Stimulated activated CD4-positive, alpha-beta T cell treated with anti-CD3 and anti-CD28 coated beads, TNF-alpha, amount 100 ng/mL, for 48 hours (primary cell): ENCODE results near the gene CGA.

ENCODE experiments used
- DNase-seq, 3 donors: peaks; one replicate each; pipeline ENCODE4 v3.0.0-alpha.2; 2020; ENCODE audit warnings: low read depth in 3 of 3

The CGA gene

DNA sequence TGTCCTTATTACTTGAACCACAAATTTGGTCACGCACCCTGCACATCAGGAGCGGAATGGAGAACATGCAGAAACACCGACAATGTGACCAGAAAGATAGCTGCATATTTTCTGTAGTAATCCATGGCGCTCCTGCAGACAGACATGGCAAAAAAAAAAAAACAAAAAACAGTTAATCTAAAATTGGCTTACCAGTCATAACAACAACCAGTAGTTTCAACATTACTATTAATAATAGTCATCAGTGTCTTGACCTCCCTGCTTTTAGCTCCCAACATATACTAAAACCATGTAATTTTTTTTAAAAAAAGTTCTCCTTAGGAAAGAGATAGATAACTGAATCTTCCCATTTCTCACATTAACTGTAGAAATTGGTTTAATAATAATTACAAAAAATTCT, 6.8 kb downstream of the CGA start:
- no peak for DNase-seq

DNA sequence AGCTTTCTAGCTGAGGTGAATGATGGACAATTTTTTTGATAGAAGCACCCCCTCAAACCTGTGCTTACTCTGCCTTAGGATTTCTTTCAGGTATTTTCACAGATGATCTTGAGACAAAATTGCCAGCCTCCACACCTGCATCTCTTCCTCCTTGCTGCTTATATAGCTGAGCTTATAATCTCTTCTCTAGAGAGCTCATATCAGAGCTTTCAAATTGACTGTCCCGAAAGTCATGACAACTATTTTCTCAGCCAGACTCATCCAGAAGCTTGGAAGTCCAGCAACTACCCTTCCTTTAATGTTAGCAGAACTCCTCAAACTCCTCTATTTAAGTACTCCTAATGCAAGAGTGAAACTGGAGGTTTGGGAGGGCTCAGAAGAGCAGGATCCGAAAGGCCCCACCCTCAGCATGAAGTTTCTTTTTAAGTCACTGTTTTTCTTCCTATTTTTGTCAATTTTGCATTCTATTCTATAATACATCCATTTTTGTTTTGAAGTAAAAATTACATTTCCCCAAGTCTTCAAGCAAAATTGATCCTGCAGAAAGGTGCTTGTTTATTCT, 12.7 kb downstream of the CGA start:
- DNase-seq = no peak

DNA sequence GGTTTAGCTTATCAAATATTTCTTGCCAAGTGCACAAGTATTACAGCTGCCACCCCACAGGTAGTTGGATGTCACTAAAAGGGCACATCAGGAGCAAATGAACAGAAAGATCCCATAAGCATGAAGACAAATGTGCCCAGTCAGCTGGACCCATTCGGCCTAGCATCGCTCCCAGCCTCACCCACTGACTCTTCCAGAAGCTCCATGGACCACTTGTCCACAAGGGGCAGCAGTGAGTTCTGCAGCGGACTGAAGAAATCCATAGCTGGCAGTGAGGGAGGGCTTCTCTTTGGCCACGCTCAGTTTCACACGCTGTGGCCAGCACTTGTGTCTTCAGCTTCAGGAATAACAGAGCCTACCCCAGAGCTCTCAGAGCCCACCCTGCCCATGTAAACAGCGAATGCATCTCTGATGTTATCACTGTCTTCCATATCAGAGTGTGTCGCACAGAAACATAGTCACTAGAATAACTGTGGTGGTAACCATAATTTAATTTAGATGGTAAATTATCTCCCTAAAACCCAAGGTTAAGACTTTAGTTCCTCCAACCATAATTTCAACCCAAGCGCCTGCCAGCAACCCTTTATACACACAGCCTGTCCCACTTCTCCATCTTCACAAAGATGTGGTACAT, 15.8 kb downstream of the CGA start:
- peak; percentile 27 to 58 (median 37) for DNase-seq

DNA sequence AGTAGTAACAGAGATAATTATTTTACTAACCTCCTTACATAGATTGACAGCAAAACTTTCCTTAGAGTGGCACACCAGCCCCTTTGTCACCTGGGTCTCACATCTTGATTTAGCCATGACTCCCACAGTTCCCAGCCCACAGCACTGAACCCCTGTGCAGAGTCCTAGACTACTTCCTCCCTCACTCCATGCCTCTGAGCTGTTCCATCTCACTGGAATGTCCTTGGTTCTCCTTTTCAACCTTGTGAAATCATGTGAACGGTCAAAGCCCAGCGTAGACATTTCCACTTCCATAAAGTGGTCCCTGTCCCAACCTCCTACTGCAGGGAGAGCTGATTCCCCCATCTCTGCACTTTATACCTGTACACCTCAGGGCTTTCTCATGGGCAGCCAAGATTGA, 19.7 kb downstream of the CGA start:
- DNase-seq = no peak

DNA sequence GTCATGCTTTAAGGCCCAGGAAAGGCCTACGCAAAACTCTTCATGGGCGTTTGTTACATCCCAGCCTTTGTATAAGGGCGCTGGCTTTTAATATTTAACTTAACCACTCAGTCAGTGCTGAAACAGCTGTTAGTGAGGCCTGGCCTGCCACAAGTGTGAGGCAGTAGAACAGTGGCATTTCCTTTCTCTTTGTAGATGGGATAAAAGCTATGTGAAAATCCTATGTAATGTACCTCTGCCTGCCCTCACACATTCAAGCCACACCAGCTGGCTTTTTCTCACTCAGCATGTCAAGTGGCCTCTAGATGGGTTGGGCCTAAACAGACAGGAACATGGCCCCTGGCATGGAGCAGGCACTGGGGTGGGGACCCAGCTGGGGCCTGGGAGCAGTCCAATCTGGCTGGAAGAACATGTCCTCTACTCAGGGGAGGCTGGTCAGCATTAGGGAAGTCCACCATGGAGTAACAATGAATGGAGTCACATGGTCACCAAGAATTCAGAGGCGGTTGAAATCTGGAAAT, 20.7 kb downstream of the CGA start:
- no peak for DNase-seq

DNA sequence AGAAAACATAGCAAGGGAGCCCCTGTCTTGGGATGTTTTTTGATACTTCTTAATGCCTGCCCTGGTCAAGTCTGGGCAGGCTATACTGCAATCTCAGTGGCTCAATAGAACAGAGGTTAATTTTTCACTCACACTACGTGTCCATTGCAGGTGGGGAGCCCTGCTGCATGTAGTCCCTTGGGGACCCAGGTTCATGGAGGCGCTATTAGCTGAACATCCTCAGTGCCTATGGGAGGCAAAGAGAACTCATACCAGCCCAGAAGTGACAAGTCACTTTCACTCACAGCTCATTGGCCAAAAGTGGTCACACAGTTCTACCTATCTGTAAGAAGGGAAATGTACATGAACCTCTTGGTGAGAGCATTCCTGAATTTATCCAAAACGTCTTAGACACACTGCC, 23.2 kb downstream of the CGA start:
- no peak for DNase-seq

DNA sequence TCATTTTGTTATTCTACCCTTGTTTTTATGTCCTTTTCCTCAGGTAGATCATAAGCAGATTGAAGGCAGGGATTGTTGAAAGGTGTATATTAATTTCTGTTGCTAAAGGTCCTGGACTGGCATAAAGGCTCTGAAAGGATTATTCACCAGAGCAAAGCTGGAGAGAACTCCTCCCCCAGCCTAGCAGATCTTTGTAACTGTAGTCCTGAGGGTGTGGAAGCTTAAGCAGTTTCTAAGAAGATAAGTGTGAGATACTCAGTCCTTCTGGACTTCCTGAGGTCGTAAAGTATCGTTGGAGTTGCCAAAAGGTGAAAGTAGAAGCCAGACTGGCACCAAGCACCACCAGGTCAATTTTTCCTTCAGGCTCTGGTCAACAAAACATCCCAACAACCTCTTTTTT, 24.2 kb downstream of the CGA start:
- DNase-seq = no peak

DNA sequence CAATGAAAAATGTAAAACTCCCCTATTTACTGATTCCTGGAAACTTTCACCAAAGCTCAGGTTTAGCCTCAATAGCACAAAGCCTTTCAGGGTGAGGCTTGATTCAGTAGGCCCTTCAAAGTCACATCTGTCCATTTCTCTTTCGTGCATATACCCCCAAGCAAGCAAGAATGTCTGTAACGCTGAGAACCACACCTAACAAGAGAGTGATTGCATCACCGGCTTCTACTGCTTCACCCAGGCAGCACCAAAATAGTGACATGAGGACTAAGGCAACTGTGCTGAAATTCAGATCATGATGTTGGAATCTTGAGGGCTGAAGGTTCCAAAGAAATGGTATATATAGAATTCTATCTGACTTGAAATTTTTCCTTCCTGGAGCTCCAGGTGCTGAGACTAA, 26.1 kb downstream of the CGA start:
- DNase-seq = no peak

DNA sequence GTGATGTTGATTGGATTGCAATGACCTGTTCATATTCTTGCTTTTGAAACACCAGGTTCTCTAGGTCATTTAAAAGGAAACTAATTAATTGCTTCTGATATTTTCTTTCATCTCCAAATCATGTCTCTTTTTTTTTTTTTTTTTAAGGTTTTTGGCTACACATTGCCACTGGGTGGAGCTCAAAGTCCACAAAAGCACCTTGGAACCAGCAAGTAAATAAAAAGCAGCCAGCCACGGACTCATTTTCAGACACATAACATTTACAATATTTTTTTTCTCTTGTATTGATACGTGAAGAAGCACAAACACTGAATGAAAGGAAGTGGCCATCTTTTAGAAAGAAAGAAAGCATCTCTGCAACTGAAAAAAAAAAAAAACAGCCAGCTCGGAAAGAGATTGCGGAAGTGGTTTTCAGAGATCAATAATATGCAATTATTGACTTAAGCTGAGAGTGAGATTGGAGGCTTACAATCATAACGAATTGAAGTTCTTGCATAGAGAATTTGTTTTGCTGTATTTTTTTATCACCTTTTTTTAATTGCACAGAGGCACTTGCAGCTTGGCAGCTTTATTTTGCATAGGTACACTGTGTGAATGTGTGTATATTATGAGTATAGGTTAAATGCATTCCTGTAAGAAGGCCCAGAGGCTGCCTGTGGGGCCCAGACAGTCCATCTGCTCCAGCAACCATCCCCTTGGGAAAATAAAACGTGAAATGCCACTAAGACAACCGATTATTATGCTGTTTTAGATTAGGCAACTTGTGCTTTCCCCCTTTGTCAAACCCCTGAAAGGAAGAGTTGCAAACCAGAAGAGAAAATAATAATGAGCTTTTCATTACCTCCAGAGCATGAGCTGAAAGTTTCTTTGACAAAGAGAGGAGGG, 28.2 kb downstream of the CGA start:
- DNase-seq = peak in 2 of 3 donors; percentile 8 to 10

DNA sequence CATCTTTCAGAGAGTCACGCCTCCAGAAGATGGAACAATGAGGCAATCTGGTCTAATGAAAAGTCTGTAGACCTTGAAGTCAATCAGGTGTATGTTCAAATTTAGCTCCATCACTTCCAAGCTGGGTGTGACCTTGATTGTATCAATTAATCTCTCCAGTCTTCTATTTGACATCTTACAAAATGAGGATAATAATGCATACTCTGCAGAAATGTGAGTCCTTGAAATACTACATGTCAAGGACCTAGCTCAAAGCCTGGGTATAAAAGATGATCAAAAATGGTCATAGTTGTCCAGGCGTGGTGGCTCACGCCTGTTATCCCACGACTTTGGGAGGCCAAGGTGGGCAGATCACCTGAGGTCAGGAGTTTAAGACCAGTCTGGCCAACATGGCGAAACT, 29.8 kb downstream of the CGA start:
- no peak for DNase-seq

DNA sequence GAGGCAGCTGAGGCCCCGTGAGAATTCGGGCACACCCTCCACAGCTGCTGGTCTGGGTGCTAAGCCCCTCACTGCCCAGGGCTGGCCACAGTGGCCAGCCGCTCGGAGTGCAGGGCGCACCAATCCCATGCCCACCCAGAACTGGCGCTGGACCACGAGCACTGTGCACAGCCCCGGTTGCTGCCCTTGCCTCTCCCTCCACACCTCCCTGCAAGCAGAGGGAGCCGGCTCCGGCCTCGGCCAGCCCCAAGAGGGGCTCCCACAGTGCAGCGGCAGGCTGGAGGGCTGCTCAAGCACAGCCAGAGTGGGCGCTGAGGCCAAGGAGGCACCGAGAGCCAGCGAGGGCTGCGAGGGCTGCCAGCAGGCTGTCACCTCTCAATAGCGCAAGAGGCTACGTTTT, 35.0 kb downstream of the CGA start:
- no peak for DNase-seq

DNA sequence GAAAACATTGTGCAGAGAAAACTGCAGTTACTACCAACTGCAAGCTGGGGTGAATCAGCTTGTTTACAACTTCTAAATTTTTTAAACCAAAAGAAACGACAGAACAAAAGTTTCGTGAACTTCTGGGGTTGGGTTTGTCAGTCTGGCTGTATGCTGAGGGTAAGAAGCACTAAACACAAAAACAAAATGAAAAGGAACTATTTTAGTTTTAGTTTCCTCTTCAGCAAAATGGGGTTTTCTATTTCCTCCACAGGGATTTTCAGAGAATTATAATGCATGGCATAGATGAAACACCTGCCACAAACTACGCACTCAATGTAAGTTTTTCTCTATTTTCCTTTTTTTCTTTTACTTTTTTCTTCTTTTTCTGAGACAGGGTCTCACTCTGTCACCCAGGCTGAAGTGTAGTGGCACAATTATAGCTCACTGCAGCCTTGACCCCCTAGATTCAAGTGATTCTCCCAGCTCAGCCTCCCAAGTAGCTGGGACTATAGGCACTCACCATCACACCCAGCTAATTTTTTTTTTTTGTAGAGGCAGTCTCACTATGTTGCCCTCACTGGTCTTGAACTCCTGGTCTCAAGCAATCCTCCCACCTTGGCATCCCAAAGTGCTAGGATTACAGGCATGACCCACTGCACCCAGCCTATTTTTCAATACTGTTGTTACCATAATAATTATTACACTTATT, 40.6 kb downstream of the CGA start:
- DNase-seq = no peak

DNA sequence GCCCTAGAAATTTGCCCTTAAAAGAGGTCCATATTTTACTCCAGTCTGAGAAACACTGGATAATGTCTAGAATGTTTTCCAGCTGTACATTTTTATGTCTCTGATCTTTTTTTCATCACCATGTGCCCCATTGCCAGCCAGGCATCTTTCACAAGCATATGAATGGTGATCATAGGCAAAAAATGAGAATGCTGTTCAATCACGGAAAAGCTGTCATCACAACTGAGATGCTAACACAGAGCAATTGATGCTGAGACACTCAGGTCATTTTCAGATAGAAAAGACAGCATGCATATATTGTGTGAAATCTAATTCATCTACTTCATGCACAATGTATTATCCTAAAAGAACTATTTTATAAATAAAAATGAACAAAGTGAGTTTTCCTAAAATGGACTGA, 41.6 kb downstream of the CGA start:
- no peak for DNase-seq

DNA sequence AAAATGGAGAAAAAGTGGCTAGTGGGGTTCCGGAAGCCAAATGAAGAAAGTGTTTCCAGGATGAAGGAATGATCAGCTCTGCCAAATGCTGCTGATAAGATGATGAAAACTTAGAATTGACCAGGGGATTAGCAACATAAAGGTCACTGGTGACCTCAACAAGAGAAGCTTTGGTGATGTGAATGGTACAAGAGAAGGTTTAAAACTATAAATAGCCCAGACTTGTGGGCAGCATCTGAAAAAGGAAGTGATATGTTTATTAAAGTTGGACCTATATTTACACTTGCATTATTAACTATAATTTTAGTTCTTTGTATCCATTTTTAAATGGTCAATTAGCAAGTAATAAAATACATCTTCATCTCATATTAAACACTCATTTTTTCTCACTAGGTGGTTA, 45.1 kb downstream of the CGA start:
- DNase-seq = no peak

DNA sequence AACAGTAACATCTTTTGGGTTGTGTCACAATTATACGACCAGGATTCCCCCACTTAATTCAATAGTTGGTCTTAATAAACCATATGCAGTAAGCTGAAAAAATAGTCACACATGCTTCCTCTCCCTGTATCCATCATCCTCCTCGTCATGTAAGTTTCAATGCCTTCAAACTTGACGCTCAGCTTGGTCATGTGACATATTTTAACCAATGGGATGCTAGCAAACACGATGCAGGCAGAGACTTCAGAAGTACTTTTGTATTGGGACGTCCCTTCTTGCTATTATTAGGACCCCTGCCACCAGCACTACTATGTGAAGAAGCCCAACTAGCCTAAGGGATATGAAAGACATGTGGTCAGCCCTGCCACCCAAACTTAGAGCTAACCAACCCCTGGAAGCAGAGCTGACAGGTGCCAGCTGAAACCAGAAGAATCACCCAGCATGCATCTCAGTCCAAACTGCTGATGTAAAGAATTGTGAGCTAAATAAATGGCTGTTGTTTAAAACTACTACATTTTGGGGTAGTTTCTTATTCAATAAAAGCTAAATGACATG, 49.3 kb downstream of the CGA start:
- no peak for DNase-seq

DNA sequence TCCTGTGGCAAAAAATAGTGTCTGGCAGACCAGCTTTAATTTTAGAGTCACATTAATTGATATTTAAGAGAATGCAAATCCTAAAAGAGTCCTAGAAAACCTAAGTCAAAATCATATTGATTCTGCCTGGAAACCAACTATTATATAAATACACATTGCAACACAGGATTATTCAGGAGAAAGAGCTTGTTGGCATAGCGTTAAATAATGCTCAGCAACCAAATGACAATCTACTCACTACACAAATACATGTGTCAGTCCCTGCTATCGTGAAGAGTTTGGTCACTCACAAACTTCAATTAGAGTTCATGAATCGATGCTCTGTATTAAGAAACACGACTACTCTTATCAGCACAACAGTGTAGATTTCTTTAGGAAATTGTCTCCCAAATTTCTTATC, 54.2 kb downstream of the CGA start:
- no peak for DNase-seq
